Stimulated activated CD4-positive, alpha-beta T cell treated with anti-CD3 and anti-CD28 coated beads, Interleukin-4, amount 100 ng/mL, for 24 hours (primary cell): ENCODE data around the gene SEMG1.

Experiments used
- DNase-seq: peaks from one replicate; pipeline ENCODE4 v3.0.0-alpha.2; 2020

SEMG1 gene

DNA sequence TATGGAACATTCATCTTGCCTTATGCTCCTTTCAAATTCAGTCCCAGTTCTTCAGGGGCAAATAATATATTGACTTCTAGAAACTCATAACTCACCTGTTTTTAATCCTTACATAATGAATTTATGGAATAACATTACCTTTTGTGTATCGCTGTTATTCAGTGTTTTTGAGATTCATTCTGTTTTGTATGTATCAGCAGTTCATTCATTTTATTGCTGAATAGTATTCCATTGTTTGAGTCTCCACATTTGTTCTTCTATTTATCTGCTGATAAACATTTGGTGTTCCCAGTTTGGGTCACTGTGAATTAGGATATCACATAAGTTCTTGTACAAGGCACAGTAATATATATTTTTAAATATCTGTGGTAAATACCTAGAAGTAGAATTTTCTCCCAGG is 19.5 kb downstream of the SEMG1 start:
- DNase-seq = no peak

DNA sequence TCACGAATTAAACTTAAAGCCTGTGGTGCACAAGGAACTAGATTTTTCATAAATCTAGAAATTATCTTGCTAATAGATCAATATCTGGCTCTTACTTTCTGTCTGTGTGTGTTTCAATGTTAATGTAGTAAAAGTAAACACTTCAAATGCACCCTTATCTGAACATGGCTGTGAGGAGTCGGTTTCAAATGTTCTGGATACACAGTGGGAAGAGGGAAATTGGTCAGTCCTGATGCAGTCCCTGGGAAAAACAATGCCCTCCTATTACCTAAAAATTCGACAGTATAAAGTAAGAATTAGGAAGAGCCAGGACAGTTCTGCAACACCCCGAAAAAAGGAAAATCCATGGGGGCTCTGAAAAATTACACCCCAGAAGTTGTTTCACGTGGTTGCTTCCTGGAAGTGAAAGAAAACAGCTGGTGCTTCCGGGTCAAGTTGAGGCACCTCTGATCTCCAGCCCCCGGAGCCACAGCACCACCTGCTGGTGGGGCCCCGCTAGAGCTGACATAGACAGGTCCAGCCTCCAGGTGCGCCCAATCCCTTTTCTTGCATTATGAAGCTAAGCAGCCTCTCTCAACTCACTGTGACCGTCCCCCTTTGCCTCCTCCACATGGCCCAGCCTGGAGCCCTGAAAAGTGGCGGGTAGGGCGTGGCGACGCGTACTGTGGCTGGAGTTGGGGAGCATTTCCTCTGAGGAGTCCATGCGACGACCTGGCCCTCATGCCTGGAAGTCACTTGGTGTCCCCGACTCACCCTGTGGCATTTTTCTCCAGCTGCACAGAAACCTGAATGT is 22.6 kb downstream of the SEMG1 start:
- DNase-seq = peak; percentile 51

DNA sequence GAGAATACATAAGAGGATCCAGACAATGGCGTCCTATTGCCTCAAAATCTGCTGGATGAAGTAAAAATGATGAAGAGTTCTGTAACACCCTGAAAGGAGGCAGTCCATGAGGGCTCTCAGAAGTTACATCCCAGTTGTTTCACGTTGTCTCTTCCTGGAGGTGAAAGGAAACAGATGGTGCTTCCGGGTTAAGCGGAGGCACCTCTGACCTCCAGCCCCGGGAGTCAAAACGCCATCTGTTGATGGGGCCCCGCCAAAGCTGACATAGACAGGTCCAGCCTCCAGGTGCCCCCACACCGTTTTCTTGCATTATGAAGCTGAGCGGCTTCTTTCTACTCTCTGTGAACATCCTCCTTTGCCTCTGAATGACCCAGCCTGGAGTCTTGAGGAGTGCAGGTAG is 23.8 kb downstream of the SEMG1 start:
- no peak for DNase-seq

DNA sequence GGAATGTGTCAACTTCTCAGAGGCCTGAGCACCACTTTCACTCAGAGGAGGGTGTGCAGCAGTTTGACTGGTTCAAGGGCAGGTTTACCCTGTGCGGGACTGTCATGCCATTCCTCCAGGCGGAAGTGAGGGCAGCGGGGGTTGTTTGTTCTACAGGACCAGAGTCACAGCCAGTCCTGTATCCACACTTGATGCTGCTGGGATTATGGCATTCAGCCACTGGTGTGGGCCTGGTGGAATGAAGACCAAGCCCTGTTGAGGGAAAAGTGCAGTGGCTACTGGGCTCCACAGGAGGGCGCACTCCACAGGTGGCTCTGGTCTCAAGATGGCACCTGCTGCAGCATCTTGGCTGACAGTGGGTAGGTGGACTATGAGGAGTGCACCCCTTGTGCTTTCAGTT is 29.2 kb downstream of the SEMG1 start:
- DNase-seq = no peak

DNA sequence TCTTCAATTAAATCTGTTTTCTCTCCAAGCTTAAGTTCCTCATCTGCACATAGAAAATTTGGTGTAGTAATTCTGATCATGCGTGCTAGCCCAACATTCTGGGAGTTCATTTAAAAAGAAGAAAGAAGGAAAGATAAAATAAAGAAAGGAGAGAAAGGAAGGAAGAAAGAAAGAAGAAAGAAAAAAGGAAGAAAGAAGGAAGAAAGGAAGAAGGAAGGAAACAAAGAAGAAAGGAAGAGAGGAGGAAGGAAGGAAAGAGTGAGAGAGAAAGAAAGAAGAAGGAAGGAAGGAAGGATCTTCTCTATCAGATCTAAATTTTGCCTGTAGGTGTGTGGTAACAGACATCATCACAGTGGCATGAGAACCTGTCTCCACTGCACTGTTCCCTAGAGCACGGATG is 31.3 kb downstream of the SEMG1 start:
- no peak for DNase-seq

DNA sequence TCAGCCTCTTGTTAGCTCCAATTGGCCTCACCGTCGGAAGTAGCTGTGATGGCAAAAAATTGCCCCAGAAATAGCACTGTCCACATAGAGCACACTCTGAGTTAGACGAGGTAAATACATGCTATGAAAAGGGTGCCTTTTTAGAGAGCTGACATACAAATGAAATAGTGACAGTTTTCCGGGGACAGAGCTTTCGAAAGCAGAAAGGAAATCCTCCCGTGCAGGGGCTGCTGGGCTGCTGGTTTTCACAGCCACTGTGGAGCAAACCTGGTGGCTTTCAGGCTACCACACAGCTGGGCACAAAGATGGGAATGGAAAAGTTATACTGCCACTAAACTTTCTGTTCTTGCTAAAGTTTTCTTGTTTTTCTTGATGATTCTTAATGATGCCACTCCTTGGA is 39.3 kb downstream of the SEMG1 start:
- no peak for DNase-seq

DNA sequence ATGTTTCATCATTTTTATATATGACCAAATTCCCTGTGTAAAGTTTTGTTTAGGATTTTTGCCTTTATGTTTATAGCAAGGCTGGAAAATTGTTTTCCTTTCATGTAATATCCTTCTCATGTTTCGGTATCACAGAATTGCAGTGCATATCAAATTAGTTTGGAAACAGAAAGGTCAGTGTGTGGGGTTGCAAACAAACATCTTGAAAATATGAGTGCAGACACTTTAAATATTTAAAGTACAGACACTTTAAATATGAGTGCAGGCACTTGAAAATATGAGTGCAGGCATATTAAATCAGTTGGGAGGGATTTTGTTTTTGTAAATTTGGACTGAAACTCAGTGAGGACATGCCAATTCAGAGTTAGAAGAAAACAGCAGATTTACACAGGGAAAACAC is 41.0 kb downstream of the SEMG1 start:
- no peak for DNase-seq

DNA sequence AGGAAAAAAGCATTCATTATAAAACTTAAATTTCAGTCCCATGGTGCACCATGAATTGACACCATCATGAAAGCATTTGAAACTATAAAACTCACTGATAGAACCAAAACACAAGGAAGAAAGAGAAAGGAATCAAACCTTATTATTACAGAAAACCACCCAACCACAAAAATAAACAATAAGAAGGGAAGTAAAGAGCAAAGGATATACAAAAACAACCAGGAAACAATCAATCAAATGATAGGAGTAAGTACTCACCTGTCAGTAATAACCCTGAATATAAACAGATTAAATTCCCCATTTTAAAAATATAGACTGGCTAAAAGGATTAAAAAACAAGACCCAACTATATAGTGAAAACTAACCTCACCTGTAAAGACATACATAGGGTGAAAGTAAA is 41.8 kb downstream of the SEMG1 start:
- no peak for DNase-seq

DNA sequence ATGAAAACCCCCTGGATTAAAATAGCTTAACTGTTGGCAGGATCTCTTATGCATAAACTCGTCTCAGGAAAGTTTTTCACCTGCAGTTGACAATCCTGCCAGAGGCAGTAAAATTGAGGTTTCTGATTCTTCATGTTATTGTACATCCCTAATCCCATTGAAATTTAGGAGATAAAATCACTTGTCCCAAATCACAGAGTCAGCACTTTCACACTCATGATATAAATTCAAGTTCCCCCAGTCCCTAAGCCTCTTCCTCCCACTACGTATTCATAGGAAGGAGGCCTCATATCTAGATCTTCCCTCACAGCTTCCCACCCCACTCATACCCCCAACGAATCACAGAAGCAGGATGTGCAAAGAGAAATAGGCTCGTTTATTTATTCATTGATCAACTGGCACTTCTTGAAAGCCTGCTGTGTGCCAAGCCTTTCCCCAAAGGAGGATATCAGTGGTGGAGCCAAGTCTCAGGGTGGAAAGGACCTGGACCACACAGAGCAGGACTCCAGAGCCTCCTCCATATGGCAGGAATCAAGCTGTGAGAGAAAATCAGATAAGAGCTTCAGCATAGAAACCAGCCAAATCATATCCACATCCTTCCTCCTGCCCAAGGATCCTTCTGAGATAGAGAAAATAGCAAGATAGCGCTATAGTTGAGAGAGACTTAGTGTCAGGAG is 45.2 kb downstream of the SEMG1 start:
- DNase-seq = no peak

DNA sequence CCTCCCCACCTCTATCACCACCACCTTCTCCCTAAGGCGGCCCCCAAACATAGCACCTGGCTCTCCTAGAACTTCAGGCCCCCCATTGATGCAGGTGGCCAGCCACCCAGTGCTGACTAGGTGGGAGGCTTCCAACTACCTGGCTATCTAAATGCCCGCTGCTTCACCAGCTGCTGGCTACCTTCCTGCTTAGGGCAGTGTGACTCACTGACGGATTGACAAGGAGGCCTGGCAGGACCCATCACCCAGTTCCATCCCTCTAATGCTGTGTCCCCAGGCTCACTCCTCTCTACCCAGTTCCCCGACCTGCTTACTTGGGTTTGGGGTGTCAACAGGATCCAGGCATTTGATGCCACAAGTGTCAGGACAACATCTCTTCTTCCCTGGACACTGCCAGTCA is 46.4 kb downstream of the SEMG1 start:
- DNase-seq = no peak

DNA sequence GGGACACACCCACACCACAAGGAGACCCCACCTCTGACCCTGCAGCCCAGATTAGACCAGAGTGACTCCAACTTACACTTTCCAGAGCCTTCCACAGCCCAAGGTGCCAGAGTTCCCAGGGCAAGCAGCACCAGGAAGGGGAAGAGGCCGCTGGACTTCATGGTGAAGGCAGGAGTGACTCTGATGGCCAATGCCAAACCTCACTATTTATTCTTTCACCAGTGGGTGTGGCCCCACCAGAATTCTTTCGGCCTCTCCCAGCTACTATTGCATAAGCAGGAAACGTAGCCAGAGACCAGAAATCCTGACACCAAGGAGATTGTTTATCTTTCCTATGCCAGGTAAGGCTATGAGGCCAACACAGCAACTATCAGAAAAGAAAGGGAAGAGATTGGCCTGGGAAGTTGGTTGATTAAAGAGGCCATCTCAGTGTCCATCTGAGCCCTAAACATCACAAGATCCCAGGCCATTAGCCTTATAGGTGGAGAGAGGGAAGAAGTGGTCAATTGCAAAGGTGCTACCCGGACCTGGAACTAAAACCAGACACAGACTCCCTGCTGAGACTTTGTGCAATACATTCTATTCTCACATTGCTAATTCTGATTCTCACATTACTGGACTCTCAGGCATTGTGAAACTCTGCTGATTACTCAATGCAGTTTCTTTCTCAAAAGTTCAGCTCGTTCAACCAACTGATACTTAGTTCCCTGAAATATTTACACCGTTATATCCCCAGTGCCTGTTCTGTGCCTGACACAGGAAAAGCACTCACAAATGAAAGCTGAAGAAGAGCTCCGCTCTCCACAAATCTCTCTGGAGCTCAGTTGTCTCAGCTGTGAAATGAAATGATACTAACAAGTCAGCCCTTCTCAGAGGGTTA is 47.8 kb downstream of the SEMG1 start, which contains the start of gene SLPI:
TSS of gene SLPI (minus strand) at position 182 of the 880 bp plus-strand sequence. CDS start at position 161, 21 bp downstream.
- DNase-seq = no peak

DNA sequence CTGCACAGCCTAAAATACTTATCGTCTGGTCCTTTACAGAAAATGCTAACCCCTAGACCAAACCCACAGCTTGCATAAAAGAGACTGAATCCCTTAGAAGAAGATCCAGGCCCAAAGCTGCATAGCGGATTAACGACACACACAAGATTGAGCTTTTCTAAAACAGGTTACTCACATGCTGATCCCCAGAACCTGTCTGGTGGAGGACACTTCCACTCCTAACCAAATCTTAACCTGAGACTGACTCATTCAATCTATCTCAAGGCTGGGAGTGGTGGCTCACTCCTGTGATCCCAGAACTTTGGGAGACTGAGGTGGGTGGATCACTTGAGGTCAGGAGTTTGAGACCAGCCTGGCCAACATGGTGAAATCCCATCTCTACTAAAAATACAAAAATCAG is 50.3 kb downstream of the SEMG1 start:
- DNase-seq = no peak

DNA sequence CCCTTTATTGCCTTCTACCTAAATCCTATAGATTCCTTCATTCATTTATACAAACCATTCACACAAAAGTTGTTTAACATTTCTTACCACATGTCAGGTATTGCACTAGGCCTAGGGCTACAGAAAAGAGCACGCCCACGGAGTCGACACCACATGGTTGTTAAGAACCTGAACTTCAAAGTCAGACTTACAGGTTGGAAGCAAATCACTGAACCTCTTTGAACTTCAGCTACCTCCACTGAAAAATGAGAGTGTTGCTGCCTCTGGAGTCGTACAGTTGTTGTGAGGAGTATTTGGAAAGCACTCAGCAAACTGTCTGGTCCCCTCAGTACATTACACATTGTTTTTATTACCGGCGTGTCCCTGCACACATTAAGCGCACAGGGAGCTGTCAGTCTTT is 50.9 kb downstream of the SEMG1 start:
- no peak for DNase-seq

DNA sequence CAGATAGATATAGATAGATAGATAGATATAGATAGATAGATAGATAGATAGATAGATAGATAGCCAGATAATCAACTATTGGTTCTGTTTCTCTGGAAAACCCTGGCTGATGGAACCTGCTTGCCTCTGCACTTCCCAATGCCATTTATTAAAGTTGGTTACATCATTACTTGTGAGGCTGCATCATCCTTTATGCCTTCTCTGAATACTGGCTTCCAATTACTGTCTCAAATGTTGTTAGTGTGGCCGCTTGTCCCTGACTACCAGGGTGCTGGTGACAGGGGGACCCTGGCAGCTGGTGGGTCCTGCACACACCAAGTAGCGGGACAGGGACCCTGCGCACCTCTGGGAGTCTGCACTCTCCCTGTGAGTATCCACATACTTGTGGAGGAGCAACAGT is 51.4 kb downstream of the SEMG1 start:
- no peak for DNase-seq

DNA sequence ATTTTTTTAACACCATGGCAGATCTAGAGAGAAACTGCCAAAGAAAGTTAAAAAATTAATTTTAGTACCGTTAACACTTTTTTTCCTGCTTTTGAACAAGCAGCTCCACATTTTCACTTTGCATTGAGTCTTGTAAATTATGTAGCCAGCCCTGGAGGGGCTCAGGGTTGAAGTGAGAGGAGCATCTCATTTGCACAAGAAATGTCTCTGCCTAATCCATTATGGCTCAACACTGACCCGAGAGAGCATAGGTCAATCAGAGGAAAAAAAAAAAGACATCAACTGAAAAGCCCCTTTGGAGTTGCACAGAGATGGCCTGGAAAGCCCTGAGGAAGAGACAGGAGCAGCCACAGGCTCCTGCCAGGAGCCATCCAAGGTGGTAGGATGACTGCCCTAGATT is 51.8 kb downstream of the SEMG1 start:
- DNase-seq = no peak
